ENCODE data around the gene CFAP157. TPM values are rescaled to one million over a fixed set of nuclear protein-coding genes. Genes with fewer than 3 reads are reported as not detected.

Gene CFAP157
- total and polyA plus RNA-seq, 2 donors (not counting 1 experiment from before 2014, with no cell fraction given), result under 0.01 TPM; not detected in 1

GRCh38 chr9:127698386-127698785 is 8.4 kb upstream of the CFAP157 start:
- Histone ChIP-seq H2AFZ (ENCODE audit: low read length) (no peak overlapping the region), H3K9me3 (ENCODE audit: control insufficient read depth, insufficient read depth, low read depth, low read length) (no peaks in the 10 kb centered on the region), H3K36me3 (ENCODE audit: control insufficient read depth, insufficient read depth, low read length) (no peaks in the 10 kb centered on the region), H3K4me2 (ENCODE audit: extremely low read depth, insufficient read depth, low read length) (no peak overlapping the region), H3K27me3 (ENCODE audit: control insufficient read depth, insufficient read depth, low read length) (no peaks in the 10 kb centered on the region), H3K79me2 (ENCODE audit: control insufficient read depth, insufficient read depth, low read length) (no peaks in the 10 kb centered on the region), H3K4me3 (replicated peaks in 1 of 4; ENCODE audit: control extremely low read depth in 1 of 4, insufficient read depth in 1 of 4, low read depth in 3 of 4, low read length in 4 of 4) (no peak overlapping the region), H3K9ac (ENCODE audit: insufficient read depth, low read length) (no peak overlapping the region), H3K4me1 (ENCODE audit: control insufficient read depth, extremely low read depth, insufficient read depth, low read length) (no peaks in the 10 kb centered on the region), H3K27ac (ENCODE audit: insufficient read depth, low read length) (no peak overlapping the region), H4K20me1 (ENCODE audit: control insufficient read depth, extremely low read depth, insufficient read depth, low read length) (no peaks in the 10 kb centered on the region)
- no peak for DNase-seq (ENCODE audit: low read depth in 2 of 2)
- no peak for TF ChIP-seq EZH2 (IDR thresholded peaks at IDR 0.05; ENCODE audit: low read length, missing control alignments)
- TF ChIP-seq CTCF (conservative IDR thresholded peaks at IDR 0.05 in 1 of 2, IDR thresholded peaks at IDR 0.05 in 1 of 2; ENCODE audit: low read depth in 1 of 2, low read length in 2 of 2), result no peak

GRCh38 chr9:127698985-127699670 is 7.7 kb upstream of the CFAP157 start:
- DNase-seq (ENCODE audit: low read depth in 2 of 2), result peak; percentile 97
- TF ChIP-seq EZH2 (IDR thresholded peaks at IDR 0.05; ENCODE audit: low read length, missing control alignments) (no peak), CTCF (conservative IDR thresholded peaks at IDR 0.05 in 1 of 2, IDR thresholded peaks at IDR 0.05 in 1 of 2; ENCODE audit: low read depth in 1 of 2, low read length in 2 of 2) (no peak)
- H3K27me3 ChIP-seq (ENCODE audit: control insufficient read depth, insufficient read depth, low read length), result no peaks in the 10 kb centered on the region
- peak overlapping the region; percentile 39 for H3K27ac ChIP-seq (ENCODE audit: insufficient read depth, low read length)
- peak overlapping the region; percentile 3 for H3K9ac ChIP-seq (ENCODE audit: insufficient read depth, low read length)
- H4K20me1 ChIP-seq (ENCODE audit: control insufficient read depth, extremely low read depth, insufficient read depth, low read length), result no peaks in the 10 kb centered on the region
- peak overlapping the region; percentile 3 for H3K4me2 ChIP-seq (ENCODE audit: extremely low read depth, insufficient read depth, low read length)
- H3K4me1 ChIP-seq (ENCODE audit: control insufficient read depth, extremely low read depth, insufficient read depth, low read length), result no peaks in the 10 kb centered on the region
- peak overlapping the region; percentile 2 for H2AFZ ChIP-seq (ENCODE audit: low read length)
- peak overlapping the region in 2 of 4 experiments; percentile 31 to 36 for H3K4me3 ChIP-seq (replicated peaks in 1 of 4; ENCODE audit: control extremely low read depth in 1 of 4, insufficient read depth in 1 of 4, low read depth in 3 of 4, low read length in 4 of 4)
- H3K9me3 ChIP-seq (ENCODE audit: control insufficient read depth, insufficient read depth, low read depth, low read length), result no peaks in the 10 kb centered on the region
- no peaks in the 10 kb centered on the region for H3K36me3 ChIP-seq (ENCODE audit: control insufficient read depth, insufficient read depth, low read length)
- no peaks in the 10 kb centered on the region for H3K79me2 ChIP-seq (ENCODE audit: control insufficient read depth, insufficient read depth, low read length)

- Histone ChIP-seq H3K27me3 (ENCODE audit: control insufficient read depth, insufficient read depth, low read length) (no peaks in the 10 kb centered on the region), H3K36me3 (ENCODE audit: control insufficient read depth, insufficient read depth, low read length) (no peaks in the 10 kb centered on the region), H3K4me2 (ENCODE audit: extremely low read depth, insufficient read depth, low read length) (no peak overlapping the region), H3K79me2 (ENCODE audit: control insufficient read depth, insufficient read depth, low read length) (no peaks in the 10 kb centered on the region), H4K20me1 (ENCODE audit: control insufficient read depth, extremely low read depth, insufficient read depth, low read length) (no peaks in the 10 kb centered on the region), H3K9me3 (ENCODE audit: control insufficient read depth, insufficient read depth, low read depth, low read length) (no peaks in the 10 kb centered on the region), H3K9ac (ENCODE audit: insufficient read depth, low read length) (no peak overlapping the region), H3K4me1 (ENCODE audit: control insufficient read depth, extremely low read depth, insufficient read depth, low read length) (no peaks in the 10 kb centered on the region), H2AFZ (ENCODE audit: low read length) (no peak overlapping the region), H3K4me3 (replicated peaks in 1 of 4; ENCODE audit: control extremely low read depth in 1 of 4, insufficient read depth in 1 of 4, low read depth in 3 of 4, low read length in 4 of 4) (no peak overlapping the region), H3K27ac (ENCODE audit: insufficient read depth, low read length) (no peak overlapping the region)
- TF ChIP-seq CTCF (conservative IDR thresholded peaks at IDR 0.05 in 1 of 2, IDR thresholded peaks at IDR 0.05 in 1 of 2; ENCODE audit: low read depth in 1 of 2, low read length in 2 of 2), result no peak
- DNase-seq (ENCODE audit: low read depth in 2 of 2), result no peak
Measured at GRCh38 chr9:127700140-127700539, 6.6 kb upstream of the CFAP157 start.

All from fibroblast of lung (primary cell).